Vagina (tissue), 2 donors: ENCODE measurements around the gene RAB13.

ENCODE experiments used
- CTCF ChIP-seq, 3 experiments: fragments of 450-650 bp in 2 of 3; fragments of 200-600 bp in 1 of 3; sonication (generic) in 1 of 3; IDR thresholded peaks; one replicate each; pipeline ENCODE4 v1.5.1; 2017 to 2019; ENCODE audit warnings: antibody characterized with exemption in 3 of 3, mild to moderate bottlenecking in 2 of 3, moderate library complexity in 2 of 3
- POLR2AphosphoS5 ChIP-seq, 2 donors: sonication (generic); formaldehyde crosslinking; IDR thresholded peaks; one replicate each; pipeline ENCODE4 v1.9.0; 2017; ENCODE audit warnings: antibody characterized with exemption in 2 of 2, mild to moderate bottlenecking in 2 of 2, low read depth in 1 of 2; ENCODE audit not compliant: insufficient read depth in 1 of 2

- no peak for TF ChIP-seq CTCF (IDR thresholded peaks at IDR 0.05)
- TF ChIP-seq POLR2AphosphoS5 (IDR thresholded peaks at IDR 0.05; ENCODE audit: insufficient read depth in 1 of 2, low read depth in 1 of 2) = no peak
Observed at GRCh38 chr1:153958961-153959260, 27.2 kb downstream of the RAB13 start.
